AML-193 (cell line): ENCODE measurements around the gene PEX6.
A peak's percentile ranks its signal among the peaks of the same experiment; 100 is the strongest.
"Not testable (repeated sequence)": the region's sequence is repeated elsewhere in the genome, so short reads cannot be mapped to it uniquely, and the experiment has no call there.

ENCODE experiments used
- DNase-seq, 2 experiments: peaks; one replicate each; lab custom pipeline; 2025; lab: John Stamatoyannopoulos, UW

PEX6 gene

GRCh38 chr6:42966571-42966970 lies 12.4 kb downstream of the PEX6 start:
- no peak for DNase-seq

GRCh38 chr6:42963855-42964605 lies 15.0 kb downstream of the PEX6 start:
- peak; percentile 58 to 69 for DNase-seq

GRCh38 chr6:42963179-42963854 lies 15.7 kb downstream of the PEX6 start:
- no peak for DNase-seq

- DNase-seq, result no peak
Measured at GRCh38 chr6:42962502-42963178, 16.3 kb downstream of the PEX6 start.

- no peak for DNase-seq
Measured at GRCh38 chr6:42962096-42962495, 16.9 kb downstream of the PEX6 start.

GRCh38 chr6:42961020-42961470 lies 17.9 kb downstream of the PEX6 start:
- no peak for DNase-seq

- DNase-seq, result no peak
Measured at GRCh38 chr6:42960243-42961019, 18.6 kb downstream of the PEX6 start, which contains the start of gene GNMT. GNMT (plus strand) TSS chr6:42960754; CDS start chr6:42960768, 14 bp downstream.

GRCh38 chr6:42959917-42960242 lies 19.1 kb downstream of the PEX6 start:
- DNase-seq, result no peak

GRCh38 chr6:42958125-42958524 lies 20.9 kb downstream of the PEX6 start:
- DNase-seq, result no peak

- DNase-seq, result not testable (repeated sequence)
Measured at GRCh38 chr6:42954405-42954804, 24.6 kb downstream of the PEX6 start.

- no peak for DNase-seq
Measured at GRCh38 chr6:42952389-42952788, 26.6 kb downstream of the PEX6 start.

GRCh38 chr6:42947950-42948349 lies 31.0 kb downstream of the PEX6 start:
- no peak for DNase-seq

- DNase-seq, result no peak
Measured at GRCh38 chr6:42942444-42942843, 36.5 kb downstream of the PEX6 start.

- DNase-seq, result not testable (repeated sequence)
Measured at GRCh38 chr6:42941356-42941755, 37.6 kb downstream of the PEX6 start.

GRCh38 chr6:42940493-42941045 lies 38.4 kb downstream of the PEX6 start:
- no peak for DNase-seq

GRCh38 chr6:42939810-42940167 lies 39.2 kb downstream of the PEX6 start:
- no peak for DNase-seq

GRCh38 chr6:42938987-42939809 lies 39.8 kb downstream of the PEX6 start:
- no peak for DNase-seq

GRCh38 chr6:42938428-42938796 lies 40.6 kb downstream of the PEX6 start:
- DNase-seq, result no peak

- DNase-seq, result no peak
Measured at GRCh38 chr6:42937548-42938427, 41.2 kb downstream of the PEX6 start.

GRCh38 chr6:42936398-42936797 lies 42.6 kb downstream of the PEX6 start:
- no peak for DNase-seq
